SK-N-SH (cell line): Measurements from ENCODE around the gene GANC. TPM values are rescaled to one million over a fixed set of nuclear protein-coding genes. Genes with fewer than 3 reads are reported as not detected.

Experiments used
- CTCF ChIA-PET: fragments of 300-600, 350-600 bp; formaldehyde crosslinking; extraction: SDS; loops from one replicate; lab custom pipeline; 2021; lab: Yijun Ruan, JAX
- POLR2A ChIA-PET: fragments of 350-600 bp; sonication (Branson Sonifier 250); formaldehyde crosslinking; extraction: SDS; loops from one replicate; lab custom pipeline; 2020; ENCODE audit warnings: antibody characterized with exemption, inconsistent platforms; lab: Yijun Ruan, JAX
- DNase-seq: peaks from one replicate; pipeline ENCODE4 v3.0.0; 2012
- H2AFZ ChIP-seq: fragments of 200-600 bp; sonication (generic); 2 replicates; pipeline ENCODE4 v1.8.1; 2016; ENCODE audit warnings: antibody characterized with exemption, mild to moderate bottlenecking, low read depth
- H3F3A ChIP-seq: fragments of 200-600 bp; sonication (generic); replicated peaks from 2 replicates; pipeline ENCODE3; 2016; ENCODE audit warnings: antibody characterized with exemption, mild to moderate bottlenecking; ENCODE audit not compliant: insufficient read depth
- H3K27ac ChIP-seq, 2 experiments: fragments of 200-500 bp in 1 of 2; fragments of 200-600 bp in 1 of 2; sonication (Bioruptor generic) in 1 of 2; sonication (generic), shearing (Covaris generic) in 1 of 2; 2 replicates each; pipeline versions ENCODE4 v1.5.1 to v1.6.1; 2014 to 2016; ENCODE audit warnings: low read depth in 2 of 2, inconsistent platforms in 1 of 2, low read length in 1 of 2, mild to moderate bottlenecking in 1 of 2, mixed read lengths in 1 of 2
- H3K27me3 ChIP-seq: fragments of 200-600 bp; sonication (generic), shearing (Covaris generic); 2 replicates; pipeline ENCODE4 v1.6.1; 2016; ENCODE audit warnings: mixed run types; ENCODE audit not compliant: insufficient read depth
- H3K36me3 ChIP-seq, 2 experiments: fragments of 200-500 bp in 1 of 2; fragments of 200-600 bp in 1 of 2; sonication (Bioruptor generic) in 1 of 2; sonication (generic) in 1 of 2; replicated peaks in 1 of 2; 2 replicates each; pipeline versions ENCODE3 to v1.5.1; 2014 to 2016; ENCODE audit warnings: low read length in 1 of 2, mild to moderate bottlenecking in 1 of 2; ENCODE audit not compliant: insufficient read depth in 2 of 2, control insufficient read depth in 1 of 2
- H3K4me1 ChIP-seq, 2 experiments: fragments of 200-500 bp in 1 of 2; fragments of 200-600 bp in 1 of 2; sonication (Bioruptor generic) in 1 of 2; sonication (generic), shearing (Covaris generic) in 1 of 2; 2 replicates each; pipeline versions ENCODE4 v1.5.1 to v1.6.1; 2014 to 2016; ENCODE audit warnings: low read depth in 1 of 2, low read length in 1 of 2, mixed run types in 1 of 2; ENCODE audit not compliant: insufficient read depth in 2 of 2, control insufficient read depth in 1 of 2
- H3K4me2 ChIP-seq: fragments of 200-600 bp; sonication (generic), shearing (Covaris generic); 2 replicates; pipeline ENCODE4 v1.6.1; 2017; ENCODE audit warnings: mixed run types
- H3K4me3 ChIP-seq, 2 experiments: fragments of 200-500 bp in 1 of 2; fragments of 200-600 bp in 1 of 2; sonication (Bioruptor generic) in 1 of 2; sonication (generic), shearing (Covaris generic) in 1 of 2; 2 replicates each; pipeline versions ENCODE4 v1.5.1 to v1.8.1; 2014 to 2016; ENCODE audit warnings: low read depth in 2 of 2, inconsistent platforms in 1 of 2, low read length in 1 of 2, mild to moderate bottlenecking in 1 of 2, mixed read lengths in 1 of 2, moderate library complexity in 1 of 2
- H3K79me2 ChIP-seq: fragments of 200-600 bp; sonication (generic); 2 replicates; pipeline ENCODE4 v1.8.1; 2017; ENCODE audit warnings: mild to moderate bottlenecking; ENCODE audit not compliant: insufficient read depth
- H3K9ac ChIP-seq: fragments of 200-600 bp; sonication (generic); 2 replicates; pipeline ENCODE4 v1.6.1; 2017; ENCODE audit warnings: mixed run types
- H3K9me2 ChIP-seq: fragments of 200-600 bp; sonication (generic); 2 replicates; pipeline ENCODE4 v1.6.1; 2017; ENCODE audit warnings: mixed run types
- H3K9me3 ChIP-seq: fragments of 200-600 bp; sonication (generic); 2 replicates; pipeline ENCODE4 v1.6.1; 2017; ENCODE audit warnings: mixed run types, mild to moderate bottlenecking, moderate library complexity
- H4K20me1 ChIP-seq: fragments of 200-600 bp; sonication (generic); 2 replicates; pipeline ENCODE4 v1.6.1; 2017; ENCODE audit warnings: mild to moderate bottlenecking, mixed run types; ENCODE audit not compliant: insufficient read depth
- ELF1 ChIP-seq: IDR thresholded peaks from 2 replicates; pipeline ENCODE4 v1.4.0; 2012
- EP300 ChIP-seq, 2 experiments: IDR thresholded peaks; 2 replicates each; pipeline versions ENCODE4 v1.4.0 to v1.6.1; 2012; ENCODE audit warnings: borderline replicate concordance in 1 of 2, low read depth in 1 of 2, low read length in 1 of 2
- FOXM1 ChIP-seq: IDR thresholded peaks from 2 replicates; pipeline ENCODE4 v1.4.0; 2012; ENCODE audit warnings: low read depth, mild to moderate bottlenecking
- GATA2 ChIP-seq: sonication (generic); formaldehyde crosslinking; IDR thresholded peaks from 2 replicates; pipeline ENCODE4 v1.5.0; 2020; ENCODE audit warnings: mild to moderate bottlenecking, missing genetic modification reagents
- JUND ChIP-seq: IDR thresholded peaks from 2 replicates; pipeline ENCODE4 v1.4.0; 2012
- MAX ChIP-seq: IDR thresholded peaks from 2 replicates; pipeline ENCODE4 v1.4.0; 2012; ENCODE audit warnings: low read depth
- NFIC ChIP-seq: IDR thresholded peaks from 2 replicates; pipeline ENCODE4 v1.4.0; 2012; ENCODE audit warnings: borderline replicate concordance
- SIN3A ChIP-seq: IDR thresholded peaks from 2 replicates; pipeline ENCODE4 v1.6.1; 2012; ENCODE audit warnings: low read depth, mild to moderate bottlenecking, low read length, moderate library complexity, borderline replicate concordance
- SMC3 ChIP-seq: IDR thresholded peaks from 2 replicates; pipeline ENCODE4 v1.6.1; 2012; ENCODE audit warnings: low read depth, low read length, improper control_type of control experiment
- TCF12 ChIP-seq: IDR thresholded peaks from 2 replicates; pipeline ENCODE4 v1.4.0; 2012
- TEAD4 ChIP-seq: IDR thresholded peaks from 2 replicates; pipeline ENCODE4 v1.4.0; 2012; ENCODE audit warnings: mild to moderate bottlenecking, borderline replicate concordance; ENCODE audit not compliant: insufficient read depth
- ZBTB33 ChIP-seq: IDR thresholded peaks from 2 replicates; pipeline ENCODE4 v1.4.0; 2012; ENCODE audit warnings: low read depth, borderline replicate concordance
- WGBS: methylation state at CpG from one replicate; pipeline ENCODE4 v1.1.6; 2017; ENCODE audit warnings: low lambda C conversion rate; 5-methylcytosine and 5-hydroxymethylcytosine counted together
- polyA plus RNA-seq, 3 experiments: library from polyadenylated mRNA; depleted of rRNA; stranded (reverse); fragments of >200 nt; gene quantifications; 2 replicates each; pipeline ENCODE4 v1.2.3, GENCODE V29; 2012
- TF ChIP-seq, protein P1 (sequence below): fragments of 150-350 bp; IDR thresholded peaks from 2 replicates; pipeline ENCODE4 v1.6.1; 2017; ENCODE audit warnings: antibody characterized with exemption, low read length, low read depth, borderline replicate concordance

Gene GANC
- polyA plus RNA-seq, 1 of the 3 experiments (the other 2 are of a cell fraction): 6.8 TPM

- POLR2A ChIA-PET: no interaction called here
- no peak overlapping the region for H3K9ac ChIP-seq
- no peaks in the 10 kb centered on the region for H3K9me3 ChIP-seq
- 97% methylated on average over 3 of the region's 3 CpGs for WGBS
- TF ChIP-seq, protein P1, sequence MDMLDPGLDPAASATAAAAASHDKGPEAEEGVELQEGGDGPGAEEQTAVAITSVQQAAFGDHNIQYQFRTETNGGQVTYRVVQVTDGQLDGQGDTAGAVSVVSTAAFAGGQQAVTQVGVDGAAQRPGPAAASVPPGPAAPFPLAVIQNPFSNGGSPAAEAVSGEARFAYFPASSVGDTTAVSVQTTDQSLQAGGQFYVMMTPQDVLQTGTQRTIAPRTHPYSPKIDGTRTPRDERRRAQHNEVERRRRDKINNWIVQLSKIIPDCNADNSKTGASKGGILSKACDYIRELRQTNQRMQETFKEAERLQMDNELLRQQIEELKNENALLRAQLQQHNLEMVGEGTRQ: no peak
- H3K4me1 ChIP-seq: no peaks in the 10 kb centered on the region
- H3K36me3 ChIP-seq: no peaks in the 10 kb centered on the region
- no peak overlapping the region for H2AFZ ChIP-seq
- H4K20me1 ChIP-seq: no peaks in the 10 kb centered on the region
- no peak overlapping the region for H3K4me2 ChIP-seq
- H3K9me2 ChIP-seq: no peaks in the 10 kb centered on the region
- no peaks in the 10 kb centered on the region for H3F3A ChIP-seq
- H3K79me2 ChIP-seq: no peaks in the 10 kb centered on the region
- DNase-seq: no peak
- H3K27ac ChIP-seq: no peak overlapping the region
- H3K27me3 ChIP-seq: no peaks in the 10 kb centered on the region
- H3K4me3 ChIP-seq: no peak overlapping the region
- CTCF ChIA-PET: no interaction called here
These were observed 90.5 kb downstream of the GANC start for GRCh38 chr15:42363487-42363886.

DNA sequence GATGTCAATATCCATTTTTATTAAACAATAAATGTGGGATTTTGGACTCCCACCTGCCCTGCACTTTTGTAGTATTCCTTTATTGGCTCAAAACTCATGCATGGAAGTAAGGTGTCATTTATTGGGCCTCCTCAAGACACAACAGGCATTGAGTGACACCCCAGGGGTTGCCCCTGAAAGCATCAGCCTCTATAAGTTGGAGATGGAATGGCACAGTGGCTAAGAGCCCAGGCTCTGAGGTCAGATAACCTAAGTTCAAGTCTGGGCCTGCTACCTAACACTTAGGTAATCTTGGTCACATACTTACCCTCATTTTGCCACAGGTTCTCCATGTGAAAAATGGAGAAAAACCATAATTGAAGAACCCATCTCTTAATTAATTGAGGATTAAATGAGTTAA, 90.9 kb downstream of the GANC start:
- Histone ChIP-seq H3K4me2 (no peak overlapping the region), H3K27ac (no peak overlapping the region), H3K4me1 (no peaks in the 10 kb centered on the region), H3K36me3 (no peaks in the 10 kb centered on the region), H2AFZ (no peak overlapping the region), H3K9ac (no peak overlapping the region), H3K9me2 (no peaks in the 10 kb centered on the region), H3K4me3 (no peak overlapping the region), H3K79me2 (no peaks in the 10 kb centered on the region), H3K27me3 (no peaks in the 10 kb centered on the region), H4K20me1 (no peaks in the 10 kb centered on the region), H3F3A (no peaks in the 10 kb centered on the region), H3K9me3 (no peaks in the 10 kb centered on the region)
- no peak for TF ChIP-seq ZBTB33
- no peak for TF ChIP-seq SMC3
- no peak for TF ChIP-seq GATA2
- TF ChIP-seq FOXM1: no peak
- no peak for TF ChIP-seq ELF1
- no peak for TF ChIP-seq JUND
- TF ChIP-seq EP300 (IDR thresholded peaks at IDR 0.05; ENCODE audit: borderline replicate concordance in 1 of 2, low read depth in 1 of 2, low read length in 1 of 2): no peak
- TF ChIP-seq NFIC: no peak
- no peak for TF ChIP-seq TEAD4
- no peak for TF ChIP-seq MAX
- TF ChIP-seq SIN3A: no peak
- no peak for TF ChIP-seq TCF12
- CTCF ChIA-PET: no interaction called here
- DNase-seq: no peak
- POLR2A ChIA-PET: no interaction called here
